ENCODE results near the gene TMEM272.

GRCh38 chr13:51825681-51826254 lies 19.2 kb downstream of the TMEM272 start:
- TF ChIP-seq, protein P1, sequence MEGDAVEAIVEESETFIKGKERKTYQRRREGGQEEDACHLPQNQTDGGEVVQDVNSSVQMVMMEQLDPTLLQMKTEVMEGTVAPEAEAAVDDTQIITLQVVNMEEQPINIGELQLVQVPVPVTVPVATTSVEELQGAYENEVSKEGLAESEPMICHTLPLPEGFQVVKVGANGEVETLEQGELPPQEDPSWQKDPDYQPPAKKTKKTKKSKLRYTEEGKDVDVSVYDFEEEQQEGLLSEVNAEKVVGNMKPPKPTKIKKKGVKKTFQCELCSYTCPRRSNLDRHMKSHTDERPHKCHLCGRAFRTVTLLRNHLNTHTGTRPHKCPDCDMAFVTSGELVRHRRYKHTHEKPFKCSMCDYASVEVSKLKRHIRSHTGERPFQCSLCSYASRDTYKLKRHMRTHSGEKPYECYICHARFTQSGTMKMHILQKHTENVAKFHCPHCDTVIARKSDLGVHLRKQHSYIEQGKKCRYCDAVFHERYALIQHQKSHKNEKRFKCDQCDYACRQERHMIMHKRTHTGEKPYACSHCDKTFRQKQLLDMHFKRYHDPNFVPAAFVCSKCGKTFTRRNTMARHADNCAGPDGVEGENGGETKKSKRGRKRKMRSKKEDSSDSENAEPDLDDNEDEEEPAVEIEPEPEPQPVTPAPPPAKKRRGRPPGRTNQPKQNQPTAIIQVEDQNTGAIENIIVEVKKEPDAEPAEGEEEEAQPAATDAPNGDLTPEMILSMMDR (conservative IDR thresholded peaks at IDR 0.05; ENCODE audit: low read depth, low read length) = no peak
- no peak for TF ChIP-seq MAFK (IDR thresholded peaks at IDR 0.05; ENCODE audit: low read depth, low read length)
- no peak for TF ChIP-seq MAZ (IDR thresholded peaks at IDR 0.05; ENCODE audit: borderline replicate concordance, low read depth, low read length)
- no peak for TF ChIP-seq BHLHE40 (IDR thresholded peaks at IDR 0.05; ENCODE audit: low read depth, low read length)
- TF ChIP-seq POLR2A (IDR thresholded peaks at IDR 0.05; ENCODE audit: low read depth, low read length) = no peak
- TF ChIP-seq, protein P2, sequence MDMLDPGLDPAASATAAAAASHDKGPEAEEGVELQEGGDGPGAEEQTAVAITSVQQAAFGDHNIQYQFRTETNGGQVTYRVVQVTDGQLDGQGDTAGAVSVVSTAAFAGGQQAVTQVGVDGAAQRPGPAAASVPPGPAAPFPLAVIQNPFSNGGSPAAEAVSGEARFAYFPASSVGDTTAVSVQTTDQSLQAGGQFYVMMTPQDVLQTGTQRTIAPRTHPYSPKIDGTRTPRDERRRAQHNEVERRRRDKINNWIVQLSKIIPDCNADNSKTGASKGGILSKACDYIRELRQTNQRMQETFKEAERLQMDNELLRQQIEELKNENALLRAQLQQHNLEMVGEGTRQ (IDR thresholded peaks at IDR 0.05; ENCODE audit: low read depth, low read length) = no peak
- TF ChIP-seq ELK1 (IDR thresholded peaks at IDR 0.05; ENCODE audit: borderline replicate concordance, low read depth, low read length) = no peak
